HG02884 (cell line): ENCODE data around the gene JAKMIP1.

ENCODE experiments used
- ATAC-seq: cut with Tn5 transposase; IDR thresholded peaks from one replicate; pipeline ENCODE4 v1.9.1; 2021; ENCODE audit warnings: mild to moderate bottlenecking, moderate library complexity; ENCODE audit not compliant: unreplicated experiment

Gene JAKMIP1

GRCh38 chr4:6204871-6205566, 4.7 kb upstream of the JAKMIP1 start:
- ATAC-seq, result no peak

- ATAC-seq, result no peak
Measured at GRCh38 chr4:6204098-6204497, 3.7 kb upstream of the JAKMIP1 start.

GRCh38 chr4:6201580-6202091, 1.3 kb upstream of the JAKMIP1 start:
- ATAC-seq, result no peak

GRCh38 chr4:6200922-6201362, 593 bp upstream of the JAKMIP1 start:
- no peak for ATAC-seq

GRCh38 chr4:6199422-6199921, 877 bp downstream of the JAKMIP1 start:
- no peak for ATAC-seq

- ATAC-seq, result no peak
Measured at GRCh38 chr4:6198768-6199421, 1.5 kb downstream of the JAKMIP1 start.

GRCh38 chr4:6198278-6198677, 2.1 kb downstream of the JAKMIP1 start:
- ATAC-seq, result no peak

- no peak for ATAC-seq
Measured at GRCh38 chr4:6197433-6198174, 2.7 kb downstream of the JAKMIP1 start.

- no peak for ATAC-seq
Measured at GRCh38 chr4:6196871-6197270, 3.5 kb downstream of the JAKMIP1 start.

GRCh38 chr4:6196324-6196723, 4.0 kb downstream of the JAKMIP1 start:
- ATAC-seq, result no peak

- no peak for ATAC-seq
Measured at GRCh38 chr4:6195602-6196319, 4.6 kb downstream of the JAKMIP1 start.

- no peak for ATAC-seq
Measured at GRCh38 chr4:6194458-6195195, 5.7 kb downstream of the JAKMIP1 start.

GRCh38 chr4:6193399-6193798, 7.0 kb downstream of the JAKMIP1 start:
- ATAC-seq, result no peak

- no peak for ATAC-seq
Measured at GRCh38 chr4:6192245-6192644, 8.1 kb downstream of the JAKMIP1 start.

- ATAC-seq, result no peak
Measured at GRCh38 chr4:6191448-6192130, 8.8 kb downstream of the JAKMIP1 start.

- ATAC-seq, result no peak
Measured at GRCh38 chr4:6190486-6190885, 9.9 kb downstream of the JAKMIP1 start.

GRCh38 chr4:6189511-6189910, 10.8 kb downstream of the JAKMIP1 start:
- ATAC-seq, result no peak

- no peak for ATAC-seq
Measured at GRCh38 chr4:6188687-6189305, 11.6 kb downstream of the JAKMIP1 start.

- ATAC-seq, result no peak
Measured at GRCh38 chr4:6184169-6184568, 16.2 kb downstream of the JAKMIP1 start.
